ENCODE data around the gene KLHL6.
"Not testable (repeated sequence)": the region's sequence is repeated elsewhere in the genome, so short reads cannot be mapped to it uniquely, and the experiment has no call there.

The KLHL6 gene

GRCh38 chr3:183485093-183485492 is 70.4 kb downstream of the KLHL6 start:
- DNase-seq (ENCODE audit: low spot score): no peak

DNA sequence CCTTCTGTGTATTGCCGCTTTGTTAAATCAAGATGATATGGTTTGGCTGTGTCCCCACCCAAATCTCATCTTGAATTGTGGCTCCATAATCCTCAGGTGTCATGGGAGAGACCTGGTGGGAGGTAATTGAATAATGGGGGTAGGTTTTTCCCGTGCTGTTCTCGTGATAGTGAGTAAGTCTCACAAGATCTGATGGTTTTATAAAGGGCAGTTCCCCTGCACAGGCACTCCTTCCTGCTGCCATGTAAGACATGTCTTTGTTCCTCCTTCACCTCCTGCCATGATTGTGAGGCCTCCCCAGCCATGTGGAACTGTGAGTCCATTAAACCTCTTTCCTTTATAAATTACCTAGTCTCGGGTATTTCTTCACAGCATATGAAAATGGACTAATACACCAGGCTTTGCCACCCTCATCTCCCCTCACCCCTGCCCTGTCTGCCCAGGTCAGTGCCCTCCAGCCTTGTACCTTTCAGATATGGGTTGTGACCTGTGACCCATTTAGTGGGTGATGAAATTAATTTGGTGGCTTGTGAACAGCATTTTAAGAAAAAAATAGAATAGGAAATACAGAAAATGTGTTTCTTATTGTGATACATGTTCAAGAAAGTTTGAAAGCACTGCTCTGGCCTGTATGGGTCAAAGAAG is 71.0 kb downstream of the KLHL6 start:
- no peak for DNase-seq (ENCODE audit: low spot score)

DNA sequence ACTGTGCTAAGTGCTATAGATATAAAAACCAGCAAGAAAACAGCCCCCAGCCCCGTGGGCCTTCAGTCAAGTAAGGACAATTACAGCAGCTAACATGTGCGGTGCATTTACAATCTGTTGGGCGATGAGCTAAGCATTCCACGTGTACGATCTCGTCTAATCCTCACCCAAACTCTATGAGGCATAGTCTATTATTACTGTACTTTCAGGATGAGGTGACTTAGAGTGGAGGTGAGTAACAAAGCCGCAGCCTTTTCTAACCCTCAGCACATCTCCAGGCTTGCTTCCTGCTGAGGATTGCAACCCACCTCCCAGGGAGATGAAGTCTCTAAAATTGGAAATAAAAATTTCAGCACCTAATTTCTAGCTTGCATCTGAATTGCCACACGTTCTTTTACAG is 73.9 kb downstream of the KLHL6 start:
- DNase-seq (ENCODE audit: low spot score): no peak

GRCh38 chr3:183478501-183478900 is 77.0 kb downstream of the KLHL6 start:
- no peak for DNase-seq (ENCODE audit: low spot score)

GRCh38 chr3:183477801-183478456 is 77.6 kb downstream of the KLHL6 start:
- DNase-seq (ENCODE audit: low spot score): no peak

- DNase-seq (ENCODE audit: low spot score): not testable (repeated sequence)
Measured at GRCh38 chr3:183475764-183476162, 79.7 kb downstream of the KLHL6 start.

DNA sequence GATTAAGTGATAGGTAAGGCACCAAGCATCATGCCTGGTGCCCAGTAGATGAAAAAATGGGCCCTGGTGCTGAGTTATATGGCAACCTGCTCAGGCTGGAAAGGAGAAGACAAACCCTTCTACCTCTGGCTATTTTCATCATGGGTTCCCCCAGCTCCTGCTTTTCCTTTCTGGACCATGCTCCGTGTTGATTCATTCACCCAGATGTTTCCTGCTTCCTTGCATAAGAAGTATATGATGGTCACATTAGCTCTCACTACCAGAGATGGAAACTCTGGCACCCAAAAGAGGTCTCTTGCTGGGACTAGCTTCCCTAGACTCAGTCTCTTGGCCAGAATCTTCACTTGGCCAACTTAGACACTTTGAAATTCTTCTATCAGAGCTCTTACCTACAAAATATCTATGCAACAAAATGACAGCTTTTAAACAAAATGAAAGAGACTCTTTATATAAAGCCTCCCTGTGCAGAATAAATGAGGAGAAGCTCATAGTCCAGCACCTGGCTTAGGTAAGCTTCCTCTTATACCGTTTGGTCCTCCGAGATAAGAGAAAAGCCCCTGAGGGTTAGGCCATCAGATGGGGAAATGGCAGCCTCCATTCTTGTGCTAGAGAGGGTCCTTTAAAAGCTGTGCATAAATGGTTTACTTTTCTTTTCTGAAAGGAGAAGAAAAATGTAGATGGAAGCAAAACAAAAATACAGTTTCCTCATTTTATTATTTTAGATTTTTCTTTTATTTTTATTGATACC is 80.3 kb downstream of the KLHL6 start:
- DNase-seq (ENCODE audit: low spot score): no peak

DNA sequence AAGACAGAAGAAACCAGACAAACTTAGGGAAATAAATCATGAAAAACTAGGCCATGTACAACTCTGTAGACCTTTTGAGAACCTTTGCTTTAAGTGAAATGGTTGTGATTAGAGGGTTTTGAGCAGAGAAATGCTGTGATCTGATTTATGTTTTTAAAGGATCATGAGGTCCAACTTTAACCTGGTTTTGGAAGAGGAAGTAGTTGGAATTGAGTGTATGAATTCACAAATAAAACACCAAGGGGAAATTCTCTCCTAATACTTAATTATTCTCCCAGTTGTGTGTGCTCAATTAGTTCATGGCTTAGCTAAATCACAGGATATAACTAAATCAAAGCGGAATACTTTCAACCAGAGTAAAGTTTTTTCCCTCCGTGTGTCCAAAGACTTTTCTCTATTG is 81.5 kb downstream of the KLHL6 start:
- no peak for DNase-seq (ENCODE audit: low spot score)

- no peak for DNase-seq (ENCODE audit: low spot score)
Measured at GRCh38 chr3:183472155-183472554, 83.4 kb downstream of the KLHL6 start.

GRCh38 chr3:183468424-183468823 is 87.1 kb downstream of the KLHL6 start:
- no peak for DNase-seq (ENCODE audit: low spot score)

DNA sequence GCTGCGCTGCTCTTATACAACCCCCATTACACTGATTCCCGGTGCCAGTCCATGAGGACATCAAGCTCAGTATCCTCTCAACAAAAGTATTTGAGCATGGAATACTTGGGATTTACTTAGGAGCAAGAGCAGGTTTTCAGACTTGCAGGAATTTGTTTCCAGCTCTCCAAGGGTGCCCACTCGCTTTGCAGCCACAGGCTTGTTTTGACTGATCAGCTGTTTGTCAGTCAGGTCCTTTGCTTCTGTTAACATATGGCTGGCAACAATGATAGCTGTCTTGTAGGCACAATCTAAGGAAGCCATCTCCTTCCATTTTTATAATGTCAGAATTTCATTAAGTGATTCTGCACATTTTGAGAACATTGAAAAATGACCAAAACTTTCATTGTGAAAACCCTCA is 88.9 kb downstream of the KLHL6 start:
- DNase-seq (ENCODE audit: low spot score): no peak

DNA sequence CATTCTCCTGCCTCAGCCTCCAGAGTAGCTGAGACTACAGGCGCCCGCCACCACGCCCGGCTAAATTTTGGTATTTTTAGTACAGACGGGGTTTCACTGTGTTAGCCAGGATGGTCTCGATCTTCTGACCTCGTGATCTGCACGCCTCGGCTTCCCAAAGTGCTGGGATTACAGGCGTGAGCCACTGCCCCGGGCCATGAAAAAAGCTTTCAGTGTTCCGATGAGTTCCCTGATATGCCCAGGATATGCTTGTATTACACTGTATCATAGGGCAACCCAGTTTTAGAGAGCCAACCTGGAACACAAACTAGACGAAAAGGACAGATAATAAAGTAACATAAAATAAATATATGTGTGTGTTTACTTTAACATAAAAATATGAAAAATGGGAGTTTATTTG is 89.8 kb downstream of the KLHL6 start:
- DNase-seq (ENCODE audit: low spot score): not testable (repeated sequence)

DNA sequence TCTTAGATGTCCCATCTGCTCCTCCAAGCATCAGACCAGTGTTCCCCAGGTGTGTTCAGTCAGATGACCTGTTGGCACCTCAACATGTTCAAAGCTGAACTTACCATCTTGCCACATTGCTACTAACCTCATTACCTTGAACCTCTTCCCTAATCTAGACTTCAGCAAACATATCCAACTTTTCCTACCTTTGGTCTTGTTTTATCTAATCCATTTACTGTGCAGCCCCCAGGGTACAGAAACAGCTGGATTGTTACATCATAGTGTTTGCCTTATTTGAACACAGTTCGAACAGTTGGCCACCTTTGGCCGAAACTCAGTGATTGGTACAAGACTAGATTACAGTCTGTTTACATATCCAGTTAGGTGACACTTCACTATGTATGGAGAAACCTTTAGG is 91.0 kb downstream of the KLHL6 start:
- DNase-seq (ENCODE audit: low spot score): no peak

DNA sequence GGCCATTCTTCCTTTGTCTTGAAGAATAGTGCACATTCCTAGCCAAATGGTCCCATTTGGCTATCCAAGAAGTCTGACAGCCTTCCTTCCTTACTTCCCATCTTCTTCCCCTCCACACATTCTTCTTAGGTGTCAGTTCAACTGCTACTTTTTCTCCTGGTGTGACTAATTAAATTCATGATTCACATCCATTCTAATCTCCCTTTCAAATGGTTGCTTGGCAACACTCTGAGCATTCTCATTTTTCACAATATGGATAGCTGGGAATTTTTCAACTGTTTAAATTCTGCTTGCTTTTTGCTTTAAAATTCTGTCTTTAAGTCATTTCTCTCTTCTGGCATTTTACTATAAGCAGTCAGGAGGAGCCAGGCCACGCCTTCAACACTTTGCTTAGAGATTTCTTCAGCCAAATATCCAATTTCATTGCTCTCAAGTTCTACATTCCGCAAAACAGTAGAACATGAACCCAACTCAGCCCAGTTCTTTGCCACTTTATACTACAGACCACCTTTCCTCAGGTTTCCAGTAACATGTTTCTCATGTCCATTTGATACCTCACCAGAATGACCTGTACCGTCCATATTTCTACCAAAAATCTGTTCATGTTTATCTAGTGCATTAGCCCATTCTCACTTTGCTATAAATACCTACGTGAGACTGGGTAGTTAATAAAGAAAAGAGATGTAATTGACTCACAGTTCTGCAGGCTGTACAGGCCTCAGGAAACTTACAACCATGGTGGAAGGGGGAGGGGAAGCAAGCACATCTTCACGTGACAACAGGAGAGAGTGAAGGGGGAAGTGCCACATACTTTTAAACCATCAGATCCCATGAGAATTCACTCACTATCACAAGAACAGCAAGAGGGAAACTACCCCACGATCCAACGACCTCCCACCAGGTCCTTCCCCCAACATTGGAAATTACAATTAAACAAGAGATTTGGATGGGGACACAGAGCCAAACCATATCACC is 95.1 kb downstream of the KLHL6 start:
- DNase-seq (ENCODE audit: low spot score): no peak

DNA sequence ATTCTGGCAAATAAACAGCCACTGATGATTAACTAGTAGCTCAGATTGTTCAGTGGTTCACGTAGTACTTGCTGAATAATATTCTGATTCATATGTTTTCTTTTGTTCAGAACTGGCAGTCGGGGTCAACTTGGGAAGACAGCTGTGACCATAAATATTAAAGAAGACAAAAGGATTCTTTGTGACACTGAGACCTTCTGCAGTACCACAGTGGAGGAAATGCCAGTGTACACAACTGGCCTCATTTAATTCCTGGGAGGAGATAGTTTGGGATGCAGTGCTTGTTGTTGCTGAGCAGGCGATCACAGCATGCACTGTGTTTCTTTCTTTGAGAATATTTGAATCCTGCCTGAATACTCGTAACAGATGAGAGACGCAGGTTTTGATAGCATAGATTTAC is 100.4 kb downstream of the KLHL6 start:
- no peak for DNase-seq (ENCODE audit: low spot score)

GRCh38 chr3:183454064-183454463 is 101.4 kb downstream of the KLHL6 start:
- DNase-seq (ENCODE audit: low spot score): no peak

DNA sequence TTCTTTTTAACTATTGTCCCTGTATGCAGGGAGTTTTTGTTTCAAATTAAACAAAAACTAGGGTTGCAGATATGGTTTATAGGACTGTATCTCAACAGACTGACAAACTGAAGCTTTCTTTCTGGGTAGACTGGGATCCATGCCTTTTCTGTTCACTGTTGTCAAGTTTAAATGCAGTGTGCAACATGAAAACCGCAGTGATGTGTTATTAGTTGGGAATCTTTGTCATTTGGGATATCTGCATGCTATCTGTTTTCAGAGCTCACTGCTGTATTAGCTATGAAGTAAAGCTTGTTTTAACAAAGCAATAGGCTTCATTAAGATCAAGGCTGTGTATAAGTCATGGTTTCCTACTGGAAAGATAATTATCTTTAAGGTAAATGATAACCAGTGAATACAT is 105.7 kb downstream of the KLHL6 start:
- no peak for DNase-seq (ENCODE audit: low spot score)

DNA sequence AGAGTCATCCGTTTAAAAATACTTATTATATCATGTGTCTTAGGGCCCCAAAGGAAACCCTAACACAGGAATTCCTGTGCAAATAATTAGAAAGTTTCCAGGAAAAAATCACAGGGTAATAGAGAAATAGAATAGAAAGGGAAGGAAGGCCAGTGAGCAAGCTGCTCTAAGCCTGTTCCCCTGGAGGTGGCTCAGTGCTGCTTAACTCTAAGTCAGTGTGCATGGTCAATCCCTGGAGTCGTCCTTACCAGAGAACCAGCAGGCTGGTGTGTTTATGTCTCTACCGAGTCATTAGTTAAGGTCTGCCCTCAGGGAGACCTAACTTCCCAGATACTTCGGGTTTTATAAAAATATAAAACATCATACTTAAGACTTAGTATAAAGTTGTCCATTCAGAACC is 106.1 kb downstream of the KLHL6 start:
- DNase-seq (ENCODE audit: low spot score): no peak

DNA sequence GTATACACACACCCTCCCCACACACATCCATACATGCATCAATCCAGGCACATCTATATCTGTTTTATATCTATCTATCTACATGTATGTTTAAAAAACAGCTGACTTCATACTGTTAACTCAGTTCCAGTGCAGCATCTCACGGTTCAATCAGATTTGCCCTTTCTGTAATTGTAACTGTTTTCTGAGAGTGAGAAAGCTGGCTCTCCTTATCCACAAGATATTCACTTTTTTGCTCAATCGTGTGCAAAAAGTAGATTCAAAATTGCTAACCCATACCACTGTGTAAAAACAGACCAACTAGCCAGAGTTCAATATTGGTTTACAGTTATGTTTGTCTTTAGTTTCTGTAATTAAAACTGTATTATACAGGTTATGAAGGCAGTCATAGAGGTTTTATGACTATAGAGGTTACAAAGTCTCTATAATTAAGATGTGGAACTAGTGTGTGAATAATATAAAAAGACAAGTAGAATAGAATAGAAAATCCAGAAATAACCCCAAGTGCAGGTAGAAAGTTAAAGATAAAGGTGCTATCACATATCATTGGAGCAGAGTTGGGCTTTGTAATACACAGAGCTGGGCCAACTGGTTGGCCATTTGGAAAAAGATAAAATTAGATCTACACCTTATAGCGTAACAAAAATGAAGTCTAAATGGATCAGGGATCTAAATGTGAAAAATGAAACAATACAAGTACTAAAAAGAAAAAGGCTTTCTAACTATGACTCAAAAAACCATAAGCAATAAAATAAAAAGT is 107.0 kb downstream of the KLHL6 start:
- DNase-seq (ENCODE audit: low spot score): no peak

- peak; percentile 89 for DNase-seq (ENCODE audit: low spot score)
Measured at GRCh38 chr3:183447206-183448001, 108.1 kb downstream of the KLHL6 start.

DNA sequence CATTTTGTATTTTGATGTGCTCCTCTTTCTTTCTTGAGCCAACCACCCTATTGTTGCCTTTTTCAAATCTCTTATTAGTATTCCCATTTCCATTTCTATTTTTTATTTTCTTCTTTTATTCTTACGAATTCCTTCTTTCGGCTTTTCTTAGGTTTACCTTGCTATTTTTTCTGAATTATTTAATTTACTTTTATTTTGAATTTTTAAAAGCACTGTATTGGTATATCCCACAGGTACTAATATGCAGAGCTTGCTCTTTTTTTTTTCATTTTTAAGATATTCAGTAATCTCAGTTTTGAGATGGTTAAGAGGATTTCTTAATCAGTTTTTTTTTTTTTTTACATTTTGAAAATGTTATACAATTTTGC is 108.7 kb downstream of the KLHL6 start:
- DNase-seq (ENCODE audit: low spot score): no peak

Data from left forelimb (tissue), 1 donor.